HepG2 (cell line): ENCODE results near the gene BCLAF1. TPM values are rescaled to one million over a fixed set of nuclear protein-coding genes. Genes with fewer than 3 reads are reported as not detected.

ENCODE experiments used
- ATM ChIP-seq: fragments of 450-650 bp; IDR thresholded peaks from 2 replicates; pipeline ENCODE4 v1.7.1; 2017; ENCODE audit warnings: mild to moderate bottlenecking, borderline replicate concordance
- BORCS8-MEF2B ChIP-seq: sonication (generic); formaldehyde crosslinking; IDR thresholded peaks from 2 replicates; pipeline ENCODE4 v1.8.0; 2022; ENCODE audit warnings: mild to moderate bottlenecking, missing genetic modification reagents
- GATA4 ChIP-seq: sonication (generic); IDR thresholded peaks from 2 replicates; pipeline ENCODE4 v1.6.1; 2016; ENCODE audit warnings: antibody characterized with exemption, low read depth, borderline replicate concordance
- HDAC1 ChIP-seq: sonication (generic); formaldehyde crosslinking; IDR thresholded peaks from 2 replicates; pipeline ENCODE4 v1.5.1; 2020; ENCODE audit warnings: mild to moderate bottlenecking, missing genetic modification reagents
- JARID2 ChIP-seq: sonication (generic); formaldehyde crosslinking; IDR thresholded peaks from 2 replicates; pipeline ENCODE4 v1.8.1; 2023; ENCODE audit warnings: missing genetic modification reagents, inconsistent platforms; ENCODE audit not compliant: insufficient replicate concordance
- NFKBIZ ChIP-seq: IDR thresholded peaks from 2 replicates; pipeline ENCODE4 v1.6.1; 2018; ENCODE audit warnings: missing genetic modification reagents, missing compliant biosample characterization
- TBL1XR1 ChIP-seq: fragments of 150-350 bp; IDR thresholded peaks from 2 replicates; pipeline ENCODE4 v1.6.1; 2014; ENCODE audit warnings: borderline replicate concordance, low read length; ENCODE audit not compliant: partially characterized antibody
- TBX3 ChIP-seq: fragments of 450-650 bp; IDR thresholded peaks from 2 replicates; pipeline ENCODE4 v1.6.1; 2017; ENCODE audit warnings: antibody characterized with exemption, mild to moderate bottlenecking, inconsistent platforms, borderline replicate concordance
- ZBTB40 ChIP-seq, 2 experiments: fragments of 450-650 bp in 1 of 2; sonication (generic) in 1 of 2; formaldehyde crosslinking in 1 of 2; IDR thresholded peaks; 2 replicates each; pipeline versions ENCODE4 v1.6.1 to v1.8.0; 2016 to 2022; ENCODE audit warnings: antibody characterized with exemption in 1 of 2, mild to moderate bottlenecking in 1 of 2, missing genetic modification reagents in 1 of 2
- ZNF101 ChIP-seq: sonication (generic); formaldehyde crosslinking; IDR thresholded peaks from 2 replicates; pipeline ENCODE4 v1.4.0; 2020; ENCODE audit warnings: mild to moderate bottlenecking, low read depth, missing genetic modification reagents, borderline replicate concordance
- ZNF615 ChIP-seq: sonication (generic); formaldehyde crosslinking; IDR thresholded peaks from 2 replicates; pipeline ENCODE4 v1.5.0; 2020; ENCODE audit warnings: mild to moderate bottlenecking, missing genetic modification reagents, borderline replicate concordance
- ZNF790 ChIP-seq: sonication (generic); formaldehyde crosslinking; IDR thresholded peaks from 2 replicates; pipeline ENCODE4 v1.8.0; 2022; ENCODE audit warnings: missing genetic modification reagents, mild to moderate bottlenecking, borderline replicate concordance
- ZNF850 ChIP-seq: sonication (generic); formaldehyde crosslinking; conservative IDR thresholded peaks from 2 replicates; pipeline ENCODE4 v1.9.0; 2021; ENCODE audit warnings: mild to moderate bottlenecking, missing genetic modification reagents
- polyA plus RNA-seq, 8 experiments: library from polyadenylated mRNA; depleted of rRNA in 3 of 8; stranded (reverse) in 7 of 8; unstranded in 1 of 8; fragments of >200 nt; fragmentation: Illumina TruSeq in 4 of 8; extraction: Trizol in 4 of 8; gene quantifications; 2 replicates each; pipeline versions ENCODE4 v1.2.1 to v1.2.3, GENCODE V29; 2011 to 2016; ENCODE audit warnings: low read depth in 4 of 8, missing spikeins in 1 of 8, mixed read lengths in 1 of 8; ENCODE audit not compliant: insufficient read depth in 1 of 8
- total RNA-seq, 5 experiments: library from RNA; depleted of rRNA; stranded (reverse); fragments of >200 nt; fragmentation: Illumina TruSeq; extraction: Trizol; gene quantifications; 2 replicates each; pipeline ENCODE4 v1.2.3, GENCODE V29; 2016; ENCODE audit warnings: low read depth in 1 of 5
- TF ChIP-seq, protein P1 (sequence below): sonication (generic); formaldehyde crosslinking; IDR thresholded peaks from 2 replicates; pipeline ENCODE4 v1.4.0; 2020; ENCODE audit warnings: missing genetic modification reagents, borderline replicate concordance

The BCLAF1 gene
- total and polyA plus RNA-seq, 2 of the 13 experiments (the other 11 are each of a cell fraction or from before 2014, with no cell fraction given) = 55.3 to 292 TPM

- TF ChIP-seq ZBTB40 (IDR thresholded peaks at IDR 0.05) (no peak), ZBTB40 (CRISPR knock-in tag; IDR thresholded peaks at IDR 0.05) (no peak), HDAC1 (CRISPR knock-in tag) (no peak; the same call in 1 of the 2 replicates), GATA4 (no peak; the same call in 1 of the 2 replicates), TBL1XR1 (no peak), ZNF790 (0 out of 2 replicates have a peak, but pooled peaks have one; percentile 28), ZNF850 (CRISPR knock-in tag) (no peak), BORCS8-MEF2B (CRISPR knock-in tag) (peak; percentile 20; the same call in 1 of the 2 replicates), JARID2 (CRISPR knock-in tag) (no peak), ZNF101 (CRISPR knock-in tag) (no peak), ATM (no peak), NFKBIZ (no peak; the same call in 1 of the 2 replicates), TBX3 (peak; percentile 7; the same call in 1 of the 2 replicates), ZNF615 (no peak)
- TF ChIP-seq, protein P1, sequence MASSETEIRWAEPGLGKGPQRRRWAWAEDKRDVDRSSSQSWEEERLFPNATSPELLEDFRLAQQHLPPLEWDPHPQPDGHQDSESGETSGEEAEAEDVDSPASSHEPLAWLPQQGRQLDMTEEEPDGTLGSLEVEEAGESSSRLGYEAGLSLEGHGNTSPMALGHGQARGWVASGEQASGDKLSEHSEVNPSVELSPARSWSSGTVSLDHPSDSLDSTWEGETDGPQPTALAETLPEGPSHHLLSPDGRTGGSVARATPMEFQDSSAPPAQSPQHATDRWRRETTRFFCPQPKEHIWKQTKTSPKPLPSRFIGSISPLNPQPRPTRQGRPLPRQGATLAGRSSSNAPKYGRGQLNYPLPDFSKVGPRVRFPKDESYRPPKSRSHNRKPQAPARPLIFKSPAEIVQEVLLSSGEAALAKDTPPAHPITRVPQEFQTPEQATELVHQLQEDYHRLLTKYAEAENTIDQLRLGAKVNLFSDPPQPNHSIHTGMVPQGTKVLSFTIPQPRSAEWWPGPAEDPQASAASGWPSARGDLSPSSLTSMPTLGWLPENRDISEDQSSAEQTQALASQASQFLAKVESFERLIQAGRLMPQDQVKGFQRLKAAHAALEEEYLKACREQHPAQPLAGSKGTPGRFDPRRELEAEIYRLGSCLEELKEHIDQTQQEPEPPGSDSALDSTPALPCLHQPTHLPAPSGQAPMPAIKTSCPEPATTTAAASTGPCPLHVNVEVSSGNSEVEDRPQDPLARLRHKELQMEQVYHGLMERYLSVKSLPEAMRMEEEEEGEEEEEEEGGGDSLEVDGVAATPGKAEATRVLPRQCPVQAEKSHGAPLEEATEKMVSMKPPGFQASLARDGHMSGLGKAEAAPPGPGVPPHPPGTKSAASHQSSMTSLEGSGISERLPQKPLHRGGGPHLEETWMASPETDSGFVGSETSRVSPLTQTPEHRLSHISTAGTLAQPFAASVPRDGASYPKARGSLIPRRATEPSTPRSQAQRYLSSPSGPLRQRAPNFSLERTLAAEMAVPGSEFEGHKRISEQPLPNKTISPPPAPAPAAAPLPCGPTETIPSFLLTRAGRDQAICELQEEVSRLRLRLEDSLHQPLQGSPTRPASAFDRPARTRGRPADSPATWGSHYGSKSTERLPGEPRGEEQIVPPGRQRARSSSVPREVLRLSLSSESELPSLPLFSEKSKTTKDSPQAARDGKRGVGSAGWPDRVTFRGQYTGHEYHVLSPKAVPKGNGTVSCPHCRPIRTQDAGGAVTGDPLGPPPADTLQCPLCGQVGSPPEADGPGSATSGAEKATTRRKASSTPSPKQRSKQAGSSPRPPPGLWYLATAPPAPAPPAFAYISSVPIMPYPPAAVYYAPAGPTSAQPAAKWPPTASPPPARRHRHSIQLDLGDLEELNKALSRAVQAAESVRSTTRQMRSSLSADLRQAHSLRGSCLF = no peak
These were observed 393 bp downstream of the BCLAF1 start (continued) for GRCh38 chr6:136289327-136289578.
